HTR-8/SVneo (cell line): ENCODE data around the gene CSK.

Source experiments
- DNase-seq: peaks from one replicate; pipeline ENCODE4 v3.0.0; 2011; ENCODE audit warnings: low spot score, mixed read lengths; ENCODE audit not compliant: insufficient read length
- FAIRE-seq: peaks from 2 replicates; lab custom pipeline; 2011; peaks lifted over from hg19 to GRCh38; lab: Jason Lieb, UNC

The CSK gene

GRCh38 chr15:74799255-74799855 is 17.5 kb downstream of the CSK start:
- DNase-seq (no peak), FAIRE-seq (no peak)

- FAIRE-seq: peak; percentile 84
- DNase-seq: peak; percentile 86
Measured at GRCh38 chr15:74799856-74800558, 18.1 kb downstream of the CSK start.

GRCh38 chr15:74800559-74801094 is 18.7 kb downstream of the CSK start:
- DNase-seq: no peak
- FAIRE-seq: no peak

DNA sequence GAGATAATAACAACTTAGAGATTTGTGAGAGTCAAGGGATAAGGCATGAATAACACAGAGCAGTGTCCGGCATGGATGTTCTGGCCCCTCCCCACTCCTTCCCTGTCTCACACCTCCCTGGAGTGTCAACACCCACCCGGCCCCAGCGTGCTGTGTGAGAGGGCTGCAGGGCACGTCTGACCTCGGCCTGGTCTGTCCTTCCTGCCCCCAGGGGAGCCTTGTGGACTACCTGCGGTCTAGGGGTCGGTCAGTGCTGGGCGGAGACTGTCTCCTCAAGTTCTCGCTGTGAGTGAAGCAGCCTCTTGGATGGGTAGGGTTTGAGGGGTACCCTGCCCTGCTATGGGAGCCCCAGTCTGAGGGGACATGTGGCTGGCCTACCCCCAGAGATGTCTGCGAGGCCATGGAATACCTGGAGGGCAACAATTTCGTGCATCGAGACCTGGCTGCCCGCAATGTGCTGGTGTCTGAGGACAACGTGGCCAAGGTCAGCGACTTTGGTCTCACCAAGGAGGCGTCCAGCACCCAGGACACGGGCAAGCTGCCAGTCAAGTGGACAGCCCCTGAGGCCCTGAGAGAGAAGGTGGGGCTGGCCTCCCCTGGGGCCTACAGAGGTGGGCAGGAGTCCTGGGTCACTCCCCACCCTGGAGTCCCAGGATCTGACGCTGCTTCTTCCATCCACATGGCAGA is 19.6 kb downstream of the CSK start:
- no peak for DNase-seq
- FAIRE-seq: no peak

DNA sequence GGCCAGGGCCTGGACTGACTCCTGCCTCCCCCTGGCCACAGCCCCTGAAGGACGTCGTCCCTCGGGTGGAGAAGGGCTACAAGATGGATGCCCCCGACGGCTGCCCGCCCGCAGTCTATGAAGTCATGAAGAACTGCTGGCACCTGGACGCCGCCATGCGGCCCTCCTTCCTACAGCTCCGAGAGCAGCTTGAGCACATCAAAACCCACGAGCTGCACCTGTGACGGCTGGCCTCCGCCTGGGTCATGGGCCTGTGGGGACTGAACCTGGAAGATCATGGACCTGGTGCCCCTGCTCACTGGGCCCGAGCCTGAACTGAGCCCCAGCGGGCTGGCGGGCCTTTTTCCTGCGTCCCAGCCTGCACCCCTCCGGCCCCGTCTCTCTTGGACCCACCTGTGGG is 20.4 kb downstream of the CSK start:
- FAIRE-seq: no peak
- no peak for DNase-seq

DNA sequence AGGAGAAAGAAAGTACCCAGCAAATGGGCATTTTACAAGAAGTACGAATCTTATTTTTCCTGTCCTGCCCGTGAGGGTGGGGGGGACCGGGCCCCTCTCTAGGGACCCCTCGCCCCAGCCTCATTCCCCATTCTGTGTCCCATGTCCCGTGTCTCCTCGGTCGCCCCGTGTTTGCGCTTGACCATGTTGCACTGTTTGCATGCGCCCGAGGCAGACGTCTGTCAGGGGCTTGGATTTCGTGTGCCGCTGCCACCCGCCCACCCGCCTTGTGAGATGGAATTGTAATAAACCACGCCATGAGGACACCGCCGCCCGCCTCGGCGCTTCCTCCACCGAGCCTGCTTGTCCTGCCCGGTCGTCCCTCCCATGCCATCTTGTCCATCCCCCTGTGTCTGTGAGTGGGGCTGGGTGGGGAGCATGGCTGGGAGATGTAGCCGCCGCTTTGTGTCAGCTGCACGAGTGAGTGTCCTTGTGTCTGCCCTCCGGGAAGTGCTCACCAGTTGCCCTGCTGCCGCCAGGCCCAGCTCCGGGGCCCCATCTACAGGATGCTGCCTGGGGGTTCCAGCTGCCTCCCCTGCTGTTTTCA is 21.1 kb downstream of the CSK start:
- FAIRE-seq (no peak), DNase-seq (no peak)

GRCh38 chr15:74804935-74805334 is 23.1 kb downstream of the CSK start:
- DNase-seq (no peak), FAIRE-seq (no peak)

- FAIRE-seq (no peak), DNase-seq (no peak)
Measured at GRCh38 chr15:74807282-74807681, 25.4 kb downstream of the CSK start.

DNA sequence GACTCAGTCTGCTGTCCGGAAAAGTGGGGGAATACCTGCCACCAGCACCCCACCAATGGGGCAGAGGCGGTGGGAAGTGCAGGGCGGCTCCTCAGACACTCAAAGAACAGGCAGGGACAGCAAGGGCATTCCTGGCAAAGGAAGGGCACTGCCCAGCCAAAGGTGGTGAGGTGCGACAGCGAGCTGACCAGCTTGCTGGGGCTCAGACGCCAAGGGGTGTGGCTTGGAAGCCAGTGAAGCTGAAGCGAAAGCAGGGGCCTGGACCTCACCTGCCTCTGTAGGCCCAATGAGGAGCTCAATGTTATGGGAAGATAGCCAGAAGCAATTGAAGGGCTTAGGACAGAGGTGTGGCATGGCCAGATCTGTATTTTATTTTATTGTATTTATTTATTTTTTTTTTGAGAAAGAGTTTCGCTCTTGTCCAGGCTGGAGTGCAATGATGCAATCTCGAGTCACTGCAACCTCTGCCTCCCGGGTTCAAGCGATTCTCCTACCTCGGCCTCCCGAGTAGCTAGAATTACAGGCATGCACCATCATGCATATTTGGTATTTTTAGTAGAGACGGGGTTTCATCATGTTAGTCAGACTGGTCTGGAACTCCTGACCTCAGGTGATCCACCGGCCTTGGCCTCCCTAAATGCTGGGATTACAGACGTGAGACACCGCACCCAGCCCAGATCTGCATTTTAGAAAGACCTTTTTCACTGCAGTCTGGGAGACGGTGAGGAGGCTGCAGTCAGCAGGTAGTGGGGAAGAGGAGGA is 26.4 kb downstream of the CSK start:
- DNase-seq (no peak), FAIRE-seq (no peak)

DNA sequence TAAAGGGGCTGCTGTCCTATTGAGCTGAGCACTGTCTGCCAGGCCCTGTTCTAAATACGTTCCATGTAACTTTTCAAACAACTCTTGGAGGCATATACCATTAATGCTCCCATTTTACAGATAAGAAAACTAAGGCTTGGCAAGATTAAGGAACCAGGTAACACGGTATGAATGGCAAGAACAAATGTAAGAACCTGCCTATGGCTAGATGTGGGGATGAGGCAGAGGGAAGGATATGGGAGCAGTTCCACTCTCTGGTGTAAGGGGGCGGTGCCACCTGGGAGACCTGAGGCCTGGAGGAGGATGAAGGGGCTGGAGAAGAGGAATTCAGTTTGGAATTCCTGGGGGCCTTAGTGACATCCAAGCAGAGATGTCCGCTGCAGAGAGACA is 27.0 kb downstream of the CSK start:
- DNase-seq (no peak), FAIRE-seq (no peak)

GRCh38 chr15:74809242-74809641 is 27.4 kb downstream of the CSK start:
- no peak for DNase-seq
- FAIRE-seq: no peak

DNA sequence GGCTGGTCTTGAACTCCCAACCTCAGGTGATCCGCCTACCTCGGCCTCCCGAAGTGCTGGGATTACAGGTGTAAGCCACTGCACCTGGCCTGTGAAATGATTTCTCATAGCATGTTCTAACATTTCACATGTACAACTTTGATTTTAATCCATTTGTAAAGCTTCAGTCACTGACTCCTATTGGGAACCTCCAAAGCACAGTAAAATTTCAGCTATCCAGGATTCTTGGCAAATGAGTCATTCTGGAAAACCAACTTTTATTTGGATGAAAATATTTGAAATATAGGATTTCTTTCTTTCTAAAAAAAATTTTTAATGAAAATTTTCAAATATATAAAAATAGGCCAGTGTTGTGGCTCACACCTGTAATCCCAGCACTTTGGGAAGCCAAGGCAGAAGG is 28.1 kb downstream of the CSK start:
- FAIRE-seq (no peak), DNase-seq (no peak)

GRCh38 chr15:74812533-74812932 is 30.7 kb downstream of the CSK start, which contains the start of gene LMAN1L:
Gene LMAN1L (plus strand): TSS chr15:74812835. CDS start chr15:74812855, 20 bp downstream.
- no peak for FAIRE-seq

GRCh38 chr15:74815121-74815934 is 33.4 kb downstream of the CSK start:
- FAIRE-seq (no peak), DNase-seq (no peak)

More at GRCh38 chr15:74812533-74812932, 30.7 kb downstream of the CSK start, which contains the start of gene LMAN1L:
- DNase-seq: no peak

GRCh38 chr15:74815961-74816360 is 34.1 kb downstream of the CSK start:
- FAIRE-seq: no peak
- DNase-seq: no peak

DNA sequence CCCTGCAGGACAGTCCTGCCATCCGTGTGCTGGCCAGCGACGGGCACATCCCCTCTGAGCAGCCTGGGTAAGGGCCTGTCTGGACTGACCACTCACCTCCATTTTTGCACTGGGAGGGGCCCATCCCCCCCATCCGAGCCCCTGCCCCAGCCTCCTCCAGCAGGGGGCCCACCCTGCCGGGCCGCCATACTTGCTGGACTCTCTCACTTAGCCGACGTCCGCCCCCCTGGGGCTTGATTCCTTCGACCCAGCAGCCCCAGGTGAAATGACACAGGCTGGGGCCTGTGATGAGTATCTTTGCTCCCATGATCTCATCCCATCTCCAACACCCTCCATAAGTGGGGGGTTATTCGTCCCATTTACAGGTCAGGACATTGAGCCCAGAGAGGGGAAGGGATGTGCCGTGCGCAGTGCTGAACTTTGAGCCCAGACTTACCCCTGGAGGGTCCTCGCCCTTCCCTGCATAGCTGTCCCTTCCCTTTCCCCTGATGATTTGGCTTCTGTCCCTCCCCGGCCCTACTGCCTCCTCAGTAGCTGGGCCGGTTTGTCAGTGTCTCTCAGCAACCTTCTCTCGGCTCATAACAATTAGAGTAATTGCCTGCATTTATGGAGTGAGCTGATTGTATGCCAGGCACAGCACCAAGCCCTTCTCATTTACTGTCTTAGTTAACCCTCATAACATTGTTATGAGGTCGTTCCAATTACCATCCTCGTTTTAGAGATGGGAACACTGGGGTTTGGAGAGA is 34.9 kb downstream of the CSK start:
- no peak for DNase-seq
- peak; percentile 58 for FAIRE-seq

GRCh38 chr15:74817370-74817737 is 35.5 kb downstream of the CSK start:
- FAIRE-seq (peak; percentile 52), DNase-seq (peak; percentile 37)

DNA sequence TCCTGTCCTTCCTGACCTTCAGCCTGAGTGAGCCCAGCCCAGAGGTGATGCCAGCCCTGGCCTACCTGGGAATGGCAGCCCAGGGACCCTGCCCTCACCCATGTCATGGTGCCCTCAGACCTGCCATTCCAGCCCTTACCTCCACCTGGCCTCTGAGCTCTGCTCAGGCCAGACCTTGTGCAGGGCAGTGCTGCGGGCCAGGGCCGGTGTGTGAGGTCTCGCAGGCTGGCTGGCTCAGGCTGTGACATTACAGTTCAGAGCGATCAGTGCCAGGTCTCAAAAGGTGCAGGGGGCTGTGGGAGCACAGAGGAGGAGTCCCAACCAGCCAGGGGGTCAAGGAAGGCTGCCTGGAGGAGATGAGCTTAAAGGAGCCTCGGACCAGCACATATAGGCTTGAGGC is 38.2 kb downstream of the CSK start:
- no peak for FAIRE-seq

More for the DNA sequence above, 38.2 kb downstream of the CSK start:
- no peak for DNase-seq
